LNCaP clone FGC (cell line): ENCODE data around the gene CALCR.
"Not testable (repeated sequence)": the region's sequence is repeated elsewhere in the genome, so short reads cannot be mapped to it uniquely, and the experiment has no call there.

Source experiments
- DNase-seq: peaks from one replicate; pipeline ENCODE4 v3.0.0-alpha.2; 2011; ENCODE audit warnings: low read depth
- H3K4me3 ChIP-seq: 2 replicates; pipeline ENCODE4 v1.5.1; 2011; ENCODE audit warnings: mild to moderate bottlenecking, low read depth, low read length, control low read depth
- CTCF ChIP-seq: IDR thresholded peaks from 2 replicates; pipeline ENCODE4 v1.5.1; 2012; ENCODE audit warnings: mild to moderate bottlenecking; ENCODE audit not compliant: control insufficient read depth, insufficient read depth; ENCODE audit errors: extremely low read depth

The CALCR gene

GRCh38 chr7:93538061-93538460, 36.5 kb downstream of the CALCR start:
- H3K4me3 ChIP-seq: no peak overlapping the region
- DNase-seq: no peak
- TF ChIP-seq CTCF: no peak

GRCh38 chr7:93535616-93536015, 38.9 kb downstream of the CALCR start:
- no peak for DNase-seq

GRCh38 chr7:93530701-93531100, 43.8 kb downstream of the CALCR start:
- no peak for TF ChIP-seq CTCF
- no peak overlapping the region for H3K4me3 ChIP-seq
- no peak for DNase-seq

More at GRCh38 chr7:93535616-93536015, 38.9 kb downstream of the CALCR start:
- H3K4me3 ChIP-seq: no peak overlapping the region
- no peak for TF ChIP-seq CTCF

- no peak overlapping the region for H3K4me3 ChIP-seq
- no peak for DNase-seq
- TF ChIP-seq CTCF: no peak
Observed at GRCh38 chr7:93516834-93517233, 57.7 kb downstream of the CALCR start.

GRCh38 chr7:93515144-93515543, 59.4 kb downstream of the CALCR start:
- no peak for DNase-seq
- TF ChIP-seq CTCF: no peak
- no peak overlapping the region for H3K4me3 ChIP-seq

- no peak overlapping the region for H3K4me3 ChIP-seq
- no peak for DNase-seq
- no peak for TF ChIP-seq CTCF
Observed at GRCh38 chr7:93509303-93509702, 65.2 kb downstream of the CALCR start.

GRCh38 chr7:93503088-93503487, 71.4 kb downstream of the CALCR start:
- no peak overlapping the region for H3K4me3 ChIP-seq
- TF ChIP-seq CTCF: no peak
- no peak for DNase-seq

- H3K4me3 ChIP-seq, DNase-seq: not testable (repeated sequence)
Observed at GRCh38 chr7:93491860-93492259, 82.7 kb downstream of the CALCR start.
